CD4-positive, alpha-beta T cell (primary cell): ENCODE data around the gene ABCF2. TPM values are rescaled to one million over a fixed set of nuclear protein-coding genes. Genes with fewer than 3 reads are reported as not detected.
A peak's percentile ranks its signal among the peaks of the same experiment; 100 is the strongest.

Source experiments
- ATAC-seq: fragments of 200-7000 bp; cut with Tn5 transposase; one replicate; pipeline ENCODE4 v1.10.0; 2022; ENCODE audit warnings: mild to moderate bottlenecking; ENCODE audit not compliant: poor library complexity
- CTCF ChIA-PET: fragments of 350-600 bp; sonication (Branson Sonifier 250); formaldehyde crosslinking; loops from one replicate; lab custom pipeline; 2021; ENCODE audit warnings: antibody characterized with exemption, inconsistent platforms; lab: Charles Lee
- POLR2A ChIA-PET: fragments of 350-600 bp; sonication (Branson Sonifier 250); formaldehyde crosslinking; loops from one replicate; lab custom pipeline; 2021; ENCODE audit warnings: antibody characterized with exemption, inconsistent platforms; lab: Charles Lee
- DNase-seq, 14 experiments: peaks; one replicate each; pipeline ENCODE4 v3.0.0-alpha.2; 2013 to 2020; ENCODE audit warnings: mixed read lengths in 2 of 14
- H3K27ac ChIP-seq, 2 donors: one replicate each; pipeline versions ENCODE4 v1.5.1 to v1.7.0; 2013; ENCODE audit warnings: low read length in 2 of 2, low read depth in 1 of 2, mild to moderate bottlenecking in 1 of 2
- H3K27me3 ChIP-seq, 2 experiments: 1 replicate in 1 of 2; 2 replicates in 1 of 2; pipeline versions ENCODE4 v1.6.1 to v1.7.0; 2013; ENCODE audit warnings: low read length in 2 of 2, control low read depth in 1 of 2, mild to moderate bottlenecking in 1 of 2, moderate library complexity in 1 of 2; ENCODE audit not compliant: insufficient read depth in 2 of 2, control insufficient read depth in 1 of 2
- H3K36me3 ChIP-seq: one replicate; pipeline ENCODE4 v1.6.1; 2013; ENCODE audit warnings: low read length, control low read depth; ENCODE audit not compliant: insufficient read depth
- H3K4me1 ChIP-seq: one replicate; pipeline ENCODE4 v1.6.1; 2013; ENCODE audit warnings: low read length, control low read depth; ENCODE audit not compliant: insufficient read depth
- H3K4me3 ChIP-seq: one replicate; pipeline ENCODE4 v1.5.1; 2013; ENCODE audit warnings: mild to moderate bottlenecking, low read length, moderate library complexity
- H3K9me3 ChIP-seq, 2 experiments: 1 replicate in 1 of 2; 2 replicates in 1 of 2; pipeline versions ENCODE4 v1.6.1 to v1.7.0; 2013; ENCODE audit warnings: low read length in 2 of 2, mild to moderate bottlenecking in 2 of 2, control low read depth in 1 of 2, moderate library complexity in 1 of 2; ENCODE audit not compliant: control insufficient read depth in 1 of 2, insufficient read depth in 1 of 2
- H3K27ac Mint-ChIP-seq: one replicate; pipeline ENCODE4 v1.8.0; 2020; ENCODE audit warnings: mixed read lengths
- H3K27me3 Mint-ChIP-seq: one replicate; pipeline ENCODE4 v1.8.0; 2021; ENCODE audit warnings: mixed read lengths
- H3K36me3 Mint-ChIP-seq: one replicate; pipeline ENCODE4 v1.8.0; 2021; ENCODE audit warnings: low read depth, mixed read lengths
- H3K4me1 Mint-ChIP-seq: one replicate; pipeline ENCODE4 v1.8.0; 2021; ENCODE audit warnings: low read depth, mixed read lengths
- H3K4me3 Mint-ChIP-seq: one replicate; pipeline ENCODE4 v1.8.0; 2020; ENCODE audit warnings: mild to moderate bottlenecking, mixed read lengths
- H3K9me3 Mint-ChIP-seq: one replicate; pipeline ENCODE4 v1.8.0; 2020; ENCODE audit warnings: mixed read lengths
- CTCF ChIP-seq: fragments of 200-600 bp; IDR thresholded peaks from one replicate; pipeline ENCODE4 v1.8.0; 2022; ENCODE audit warnings: antibody characterized with exemption, mild to moderate bottlenecking
- intact Hi-C, 2 experiments: fragments of 100-400 bp; cut with DNase I in 1 of 2; cut with micrococcal nuclease in 1 of 2; formaldehyde crosslinking; loops; one replicate each; pipeline versions ENCODE4 v1.15.1 to v1.9.0; 2023 to 2025; cut with DNase I, micrococcal nuclease
- total RNA-seq, 174 experiments: library from RNA in 2 of 174; stranded (reverse) in 2 of 174; gene quantifications; one replicate each; pipeline ENCODE4 v1.2.3 and lab custom pipeline; 2021 to 2026

Gene ABCF2
- total RNA-seq, 2 experiments from 2014 or later = 12.3 to 13.2 TPM

DNA sequence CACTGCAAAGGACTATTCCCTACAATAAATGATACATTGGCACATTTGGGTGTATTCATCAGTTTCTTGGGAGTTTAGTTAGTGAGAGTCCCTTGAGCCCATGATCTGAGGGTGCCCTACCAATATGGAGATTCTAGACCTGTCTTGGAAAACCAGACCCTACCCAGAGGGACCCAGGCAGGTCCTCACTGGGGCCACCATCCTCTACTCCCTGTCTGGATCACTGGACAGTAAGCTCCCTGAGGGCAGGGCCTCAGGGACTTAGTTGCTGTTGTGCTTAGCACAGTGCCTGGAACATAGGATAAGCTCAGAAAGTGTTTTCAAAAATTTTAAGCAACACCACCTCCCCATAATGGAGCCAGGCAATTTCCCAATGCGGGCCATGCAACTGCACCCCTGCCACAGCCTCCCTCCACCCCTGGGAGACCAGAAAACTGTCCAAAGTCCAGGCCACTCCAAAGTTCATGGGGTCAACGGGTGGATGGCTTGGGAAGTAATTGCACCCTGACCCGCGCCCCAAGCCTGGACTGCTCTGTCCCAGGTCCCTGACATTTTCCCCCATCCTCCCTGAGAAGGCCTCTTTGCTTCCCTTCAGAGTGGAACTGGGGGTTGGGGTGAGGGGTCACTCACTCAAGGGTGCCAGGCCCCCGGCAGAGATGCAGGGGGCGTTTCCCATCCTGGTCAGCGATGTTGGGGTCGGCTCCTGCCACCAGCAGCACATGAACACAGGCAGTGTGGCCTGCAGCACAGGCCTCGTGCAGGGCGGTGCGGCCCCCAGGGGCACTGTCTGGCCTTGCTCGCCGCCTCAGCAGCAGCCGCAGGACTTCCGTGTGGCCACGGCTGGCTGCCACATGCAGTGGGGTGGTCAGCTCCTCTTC lies 41.0 kb downstream of the ABCF2 start:
- intact Hi-C loops = no loop called here
- ChIA-PET POLR2A (no interaction called here), CTCF (no interaction called here)
- H3K9me3 Mint-ChIP-seq = no peaks in the 10 kb centered on the region
- no peaks in the 10 kb centered on the region for H3K9me3 ChIP-seq
- ATAC-seq = no peak
- H3K4me1 ChIP-seq = no peaks in the 10 kb centered on the region
- H3K27me3 Mint-ChIP-seq = no peaks in the 10 kb centered on the region
- TF ChIP-seq CTCF = no peak
- no peak overlapping the region for H3K27ac ChIP-seq
- no peaks in the 10 kb centered on the region for H3K36me3 Mint-ChIP-seq
- no peak overlapping the region for H3K27ac Mint-ChIP-seq
- H3K4me3 Mint-ChIP-seq = no peak overlapping the region
- no peaks in the 10 kb centered on the region for H3K27me3 ChIP-seq
- H3K4me1 Mint-ChIP-seq = no peaks in the 10 kb centered on the region
- no peak overlapping the region for H3K4me3 ChIP-seq
- no peak for DNase-seq
- no peaks in the 10 kb centered on the region for H3K36me3 ChIP-seq

- no peaks in the 10 kb centered on the region for H3K4me1 ChIP-seq
- H3K27ac Mint-ChIP-seq = no peak overlapping the region
- peaks cover 12% of the 10 kb centered on the region for H3K27me3 Mint-ChIP-seq
- intact Hi-C loops = no loop called here
- H3K4me3 ChIP-seq = no peak overlapping the region
- H3K9me3 ChIP-seq = peaks cover 0 to 1% of the 10 kb centered on the region in 2 experiments
- TF ChIP-seq CTCF = no peak
- no peaks in the 10 kb centered on the region for H3K4me1 Mint-ChIP-seq
- H3K9me3 Mint-ChIP-seq = no peaks in the 10 kb centered on the region
- ChIA-PET POLR2A (no interaction called here), CTCF (no interaction called here)
- H3K36me3 ChIP-seq = no peaks in the 10 kb centered on the region
- H3K4me3 Mint-ChIP-seq = no peak overlapping the region
- ATAC-seq = no peak
- DNase-seq = peak in 1 of 14 experiments; percentile 17
- H3K27me3 ChIP-seq = no peaks in the 10 kb centered on the region
- no peak overlapping the region for H3K27ac ChIP-seq
- no peaks in the 10 kb centered on the region for H3K36me3 Mint-ChIP-seq
Measured at GRCh38 chr7:151181011-151181431, 46.0 kb downstream of the ABCF2 start.

DNA sequence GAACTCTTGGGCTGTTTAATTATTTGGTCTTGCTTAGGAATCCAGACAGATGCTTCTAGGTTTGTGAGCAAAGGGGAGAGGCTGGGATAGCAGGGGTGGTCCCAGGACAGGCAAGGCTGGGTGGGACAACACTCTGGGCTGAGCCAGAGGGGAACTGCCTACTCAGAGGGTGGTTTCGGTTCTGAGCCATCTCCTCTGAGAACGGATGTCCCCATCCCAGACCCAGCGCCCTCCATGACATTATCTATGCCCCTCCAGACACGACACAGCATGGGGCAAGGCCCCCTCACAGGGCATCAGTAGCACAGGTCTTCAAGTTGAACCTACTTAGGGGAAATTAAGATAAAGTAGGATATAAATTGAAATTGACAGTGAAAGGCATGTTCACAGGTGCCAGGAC lies 47.1 kb downstream of the ABCF2 start:
- Mint-ChIP-seq H3K4me1 (no peaks in the 10 kb centered on the region), H3K4me3 (no peak overlapping the region), H3K27me3 (peaks cover 19% of the 10 kb centered on the region), H3K36me3 (no peaks in the 10 kb centered on the region), H3K27ac (no peak overlapping the region), H3K9me3 (no peaks in the 10 kb centered on the region)
- ChIA-PET CTCF (no interaction called here), POLR2A (no interaction called here)
- H3K4me3 ChIP-seq = no peak overlapping the region
- no peak overlapping the region for H3K27ac ChIP-seq
- no peak for ATAC-seq
- no peaks in the 10 kb centered on the region for H3K36me3 ChIP-seq
- peaks cover 0 to 10% of the 10 kb centered on the region in 2 experiments for H3K9me3 ChIP-seq
- TF ChIP-seq CTCF = no peak
- no peak for DNase-seq
- intact Hi-C loops = loop anchor here in 1 of 2 experiments (10.0 kb wide), 1 partner anchor 895 kb away; no protein-coding TSS in a partner anchor
- H3K4me1 ChIP-seq = peaks cover 1% of the 10 kb centered on the region
- peaks cover 0 to 5% of the 10 kb centered on the region in 2 experiments for H3K27me3 ChIP-seq
